Neuron (in vitro differentiated cells): ENCODE data around the gene GALP.
"Not testable (repeated sequence)": the region's sequence is repeated elsewhere in the genome, so short reads cannot be mapped to it uniquely, and the experiment has no call there.

Source experiments
- H2AFZ ChIP-seq: one replicate; pipeline ENCODE4 v1.6.1; 2013; ENCODE audit warnings: low read depth, mild to moderate bottlenecking, inconsistent platforms, low read length, moderate library complexity
- H3K27me3 ChIP-seq: one replicate; pipeline ENCODE4 v1.6.1; 2013; ENCODE audit warnings: low read length; ENCODE audit not compliant: insufficient read depth
- H3K36me3 ChIP-seq: one replicate; pipeline ENCODE4 v1.6.1; 2013; ENCODE audit warnings: low read length; ENCODE audit not compliant: insufficient read depth
- H3K4me1 ChIP-seq: one replicate; pipeline ENCODE4 v1.6.1; 2013; ENCODE audit warnings: low read length; ENCODE audit not compliant: insufficient read depth
- H3K4me3 ChIP-seq: 2 replicates; pipeline ENCODE4 v1.5.1; 2013; ENCODE audit warnings: mild to moderate bottlenecking, low read length, moderate library complexity
- H3K9me3 ChIP-seq: one replicate; pipeline ENCODE4 v1.6.1; 2013; ENCODE audit warnings: low read length

GALP gene

DNA sequence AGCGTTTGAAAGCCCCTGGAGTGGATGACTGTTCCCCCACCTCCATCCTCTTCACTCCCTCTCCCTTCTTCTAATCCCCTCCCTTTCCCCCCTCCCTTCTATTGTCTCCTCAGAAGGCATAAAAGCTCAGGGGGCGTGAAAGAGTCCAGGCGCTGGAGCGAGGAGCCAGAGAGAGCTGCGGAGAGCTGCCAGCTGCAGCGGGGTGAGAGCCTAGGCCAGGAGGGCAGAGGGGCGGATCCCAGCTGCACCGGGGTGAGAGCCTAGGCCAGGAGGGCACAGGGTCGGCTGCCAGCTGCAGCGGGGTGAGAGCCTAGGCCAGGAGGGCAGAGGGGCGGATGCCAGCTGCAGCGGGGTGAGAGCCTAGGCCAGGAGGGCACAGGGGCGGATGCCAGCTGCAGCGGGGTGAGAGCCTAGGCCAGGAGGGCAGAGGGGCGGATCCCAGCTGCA is at the start of gene GALP:
GALP (plus strand) TSS at position 148 of the 447 bp plus-strand sequence. CDS start 1,101 bp downstream, outside the sequence.
- H3K9me3 ChIP-seq, H3K4me3 ChIP-seq, H2AFZ ChIP-seq, H3K36me3 ChIP-seq, H3K27me3 ChIP-seq, H3K4me1 ChIP-seq: not testable (repeated sequence)

DNA sequence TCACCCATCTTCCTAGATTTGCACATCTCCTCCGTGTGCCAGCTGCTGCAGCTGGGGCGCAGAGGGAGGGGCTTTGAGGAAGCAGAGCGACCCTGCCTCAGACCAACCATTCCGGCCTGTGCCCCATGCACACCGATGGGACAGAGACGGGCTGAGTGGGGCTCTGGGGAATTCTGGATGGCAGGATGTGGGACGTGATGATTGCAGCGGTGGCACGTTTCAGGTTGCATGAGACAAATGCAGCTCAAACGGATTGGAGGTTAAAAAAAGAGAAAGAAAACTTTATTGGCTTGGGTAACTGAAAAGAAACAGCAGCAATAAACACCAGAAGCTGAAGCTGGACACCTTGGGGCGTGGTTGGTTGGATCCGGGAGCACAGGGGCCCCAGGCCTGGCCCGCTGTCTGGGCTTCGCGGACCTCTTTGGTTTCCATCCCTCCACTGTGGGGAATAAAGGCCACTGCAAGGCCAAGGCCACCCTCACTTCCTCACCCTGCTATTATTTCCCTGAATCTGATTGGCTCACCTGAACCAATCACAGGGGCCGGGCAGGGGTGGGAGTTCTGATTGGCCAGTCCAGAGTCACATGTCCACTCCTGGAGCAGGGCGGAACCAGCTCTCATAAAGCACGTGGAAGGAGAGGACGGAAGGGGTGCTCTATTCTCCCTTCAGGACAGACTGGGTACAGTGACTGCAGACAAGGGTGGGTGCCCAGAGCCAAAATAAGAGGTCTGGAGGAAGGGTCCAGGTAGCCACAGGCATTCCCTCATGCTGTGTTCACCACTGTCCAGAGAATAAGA is 48.6 kb upstream of the GALP start:
- no peaks in the 10 kb centered on the region for H3K9me3 ChIP-seq
- H3K4me3 ChIP-seq = no peak overlapping the region
- H2AFZ ChIP-seq = no peak overlapping the region
- H3K36me3 ChIP-seq = no peaks in the 10 kb centered on the region
- H3K27me3 ChIP-seq = no peaks in the 10 kb centered on the region
- peaks cover 7% of the 10 kb centered on the region for H3K4me1 ChIP-seq

DNA sequence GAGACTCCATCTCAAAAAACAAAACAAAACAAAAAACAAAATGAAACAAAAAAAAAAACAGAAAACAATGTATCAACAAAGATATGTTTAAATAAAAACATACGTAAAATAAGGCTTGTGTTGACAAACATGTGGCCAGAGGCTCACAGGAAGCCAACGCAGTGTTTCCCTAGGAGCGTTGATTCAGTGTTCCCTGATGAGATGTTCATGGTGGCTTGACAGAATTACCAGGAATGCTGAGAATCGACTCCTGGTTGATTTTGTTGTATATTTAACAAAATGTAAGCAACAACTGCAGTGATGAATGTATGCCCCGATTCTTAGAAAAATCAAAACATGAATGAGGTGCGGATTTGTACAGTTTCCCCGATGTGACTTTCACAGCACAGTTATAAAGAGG is 45.8 kb upstream of the GALP start:
- H3K4me1 ChIP-seq = peaks cover 7% of the 10 kb centered on the region
- H3K27me3 ChIP-seq = no peaks in the 10 kb centered on the region
- no peak overlapping the region for H2AFZ ChIP-seq
- no peaks in the 10 kb centered on the region for H3K36me3 ChIP-seq
- H3K9me3 ChIP-seq = no peaks in the 10 kb centered on the region
- H3K4me3 ChIP-seq = no peak overlapping the region

DNA sequence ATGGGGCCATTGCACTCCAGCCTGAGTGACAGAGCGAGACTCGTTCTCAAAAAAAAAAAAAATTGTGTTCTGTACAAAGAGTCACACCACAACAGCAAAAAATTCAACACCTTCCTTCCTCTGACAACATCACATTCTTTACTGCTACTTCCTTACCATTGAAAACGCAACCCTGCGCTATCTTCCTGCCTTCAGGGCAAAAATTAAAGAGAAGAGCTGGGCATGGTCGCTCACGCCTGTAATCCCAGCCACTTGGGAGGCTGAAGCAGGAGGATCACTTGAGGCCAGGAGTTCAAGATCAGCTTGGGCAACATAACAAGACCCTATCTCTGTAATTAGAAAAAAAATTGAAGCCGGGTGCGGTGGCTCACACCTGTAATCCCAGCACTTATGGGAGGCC is 44.2 kb upstream of the GALP start:
- H3K4me3 ChIP-seq = no peak overlapping the region
- no peak overlapping the region for H2AFZ ChIP-seq
- H3K4me1 ChIP-seq = no peaks in the 10 kb centered on the region
- no peaks in the 10 kb centered on the region for H3K27me3 ChIP-seq
- no peaks in the 10 kb centered on the region for H3K36me3 ChIP-seq
- no peaks in the 10 kb centered on the region for H3K9me3 ChIP-seq

DNA sequence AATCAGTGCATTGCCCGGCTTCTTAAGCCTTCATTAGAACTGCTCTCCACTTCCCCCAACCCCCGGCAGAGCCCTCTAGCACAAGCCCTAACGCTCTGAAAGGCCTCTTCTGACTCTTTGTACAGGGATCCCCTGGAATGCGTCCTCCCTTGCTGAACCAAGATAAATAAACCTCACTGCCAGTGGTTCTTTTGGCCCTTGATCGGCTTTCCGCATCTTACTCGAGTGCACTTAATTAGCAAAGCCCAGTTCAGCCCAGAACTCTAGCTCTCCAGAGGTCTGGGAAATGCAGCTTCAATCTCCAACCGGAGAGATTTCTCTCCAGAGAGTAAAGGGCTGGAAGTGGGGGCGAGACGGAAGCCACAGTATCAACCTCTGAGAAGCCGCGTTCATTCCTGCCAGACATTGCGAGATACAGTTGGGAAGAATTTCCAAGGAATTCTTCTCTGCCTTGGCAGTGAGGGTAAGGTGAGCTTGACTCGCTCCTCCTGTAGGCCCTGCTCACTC is 43.4 kb upstream of the GALP start:
- Histone ChIP-seq H3K9me3 (no peaks in the 10 kb centered on the region), H2AFZ (no peak overlapping the region), H3K36me3 (no peaks in the 10 kb centered on the region), H3K4me1 (no peaks in the 10 kb centered on the region), H3K27me3 (no peaks in the 10 kb centered on the region), H3K4me3 (no peak overlapping the region)

DNA sequence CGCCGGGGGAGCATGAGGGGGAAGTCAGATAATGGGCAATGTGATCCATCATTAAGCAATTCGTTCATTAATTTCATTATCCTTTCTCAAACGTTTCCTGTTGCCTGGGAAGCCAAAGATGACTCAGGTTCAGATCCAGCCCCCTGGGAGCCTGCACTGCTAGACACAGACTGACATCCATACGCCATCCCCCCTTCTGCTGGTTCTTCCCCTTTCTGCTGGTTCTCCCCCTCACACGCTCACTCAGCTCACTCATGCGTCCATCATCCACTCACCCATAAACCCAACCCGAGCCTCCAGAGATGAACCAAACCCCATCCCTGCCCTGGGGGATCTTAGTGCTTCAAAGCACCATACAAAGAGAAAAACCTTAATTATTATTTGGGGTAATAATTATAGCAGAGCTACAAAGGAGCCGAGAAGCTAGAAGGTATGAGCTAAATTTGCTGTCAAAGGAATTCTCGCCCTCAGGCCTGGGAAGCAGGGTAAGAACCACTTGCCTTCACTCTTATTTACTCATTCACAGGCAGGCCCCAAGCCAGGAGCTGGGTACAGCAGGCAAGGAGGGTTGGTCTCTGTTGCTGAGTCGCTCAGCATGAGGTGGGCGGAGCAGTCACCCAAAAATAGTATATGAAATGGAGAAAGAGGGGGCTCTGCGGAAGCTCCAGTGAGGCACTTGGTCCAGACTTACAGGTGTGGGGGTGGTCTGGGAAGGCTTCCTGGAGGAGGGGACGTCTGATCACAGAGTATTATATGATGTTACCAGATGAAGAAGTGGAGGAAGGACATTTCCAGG is 41.8 kb upstream of the GALP start:
- Histone ChIP-seq H3K27me3 (no peaks in the 10 kb centered on the region), H3K4me3 (no peak overlapping the region), H3K36me3 (no peaks in the 10 kb centered on the region), H3K4me1 (no peaks in the 10 kb centered on the region), H3K9me3 (no peaks in the 10 kb centered on the region), H2AFZ (no peak overlapping the region)

DNA sequence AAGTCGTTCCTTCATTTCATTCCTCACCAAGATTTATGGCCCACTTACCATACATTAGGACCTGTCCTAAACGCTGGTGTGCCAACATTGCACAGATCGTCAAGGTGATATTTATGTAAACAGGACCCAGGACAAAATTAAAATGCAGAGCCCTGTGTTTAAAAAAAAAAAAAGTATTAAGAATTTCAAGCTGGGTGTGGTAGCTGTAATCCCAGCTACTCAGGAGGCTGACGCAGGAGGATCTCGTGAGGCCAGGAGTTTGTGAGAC is 41.2 kb upstream of the GALP start:
- no peaks in the 10 kb centered on the region for H3K36me3 ChIP-seq
- H3K4me3 ChIP-seq = no peak overlapping the region
- H3K27me3 ChIP-seq = no peaks in the 10 kb centered on the region
- no peaks in the 10 kb centered on the region for H3K4me1 ChIP-seq
- H2AFZ ChIP-seq = no peak overlapping the region
- no peaks in the 10 kb centered on the region for H3K9me3 ChIP-seq

DNA sequence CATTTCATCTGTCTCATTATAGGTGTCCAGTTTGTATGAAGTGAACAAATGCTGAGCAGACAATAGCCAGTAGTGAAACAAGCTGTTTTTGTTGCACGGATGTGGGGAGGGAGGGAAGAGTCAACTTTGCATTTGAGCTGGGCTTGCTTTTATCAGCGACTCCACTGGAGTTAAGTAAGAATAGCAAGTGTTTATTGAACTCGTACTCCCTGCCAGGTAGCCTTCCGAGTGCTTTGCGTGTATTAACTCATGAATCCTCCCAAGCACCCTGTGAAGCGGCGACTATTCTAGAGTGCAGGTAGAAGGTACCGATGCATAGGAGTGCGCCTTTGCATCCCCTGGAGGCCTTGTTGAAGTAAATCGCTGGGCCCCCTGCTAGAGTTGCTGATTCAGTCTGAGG is 39.4 kb upstream of the GALP start:
- no peaks in the 10 kb centered on the region for H3K9me3 ChIP-seq
- no peak overlapping the region for H3K4me3 ChIP-seq
- H3K4me1 ChIP-seq = no peaks in the 10 kb centered on the region
- no peaks in the 10 kb centered on the region for H3K27me3 ChIP-seq
- peak overlapping the region; percentile 23 for H2AFZ ChIP-seq
- no peaks in the 10 kb centered on the region for H3K36me3 ChIP-seq

DNA sequence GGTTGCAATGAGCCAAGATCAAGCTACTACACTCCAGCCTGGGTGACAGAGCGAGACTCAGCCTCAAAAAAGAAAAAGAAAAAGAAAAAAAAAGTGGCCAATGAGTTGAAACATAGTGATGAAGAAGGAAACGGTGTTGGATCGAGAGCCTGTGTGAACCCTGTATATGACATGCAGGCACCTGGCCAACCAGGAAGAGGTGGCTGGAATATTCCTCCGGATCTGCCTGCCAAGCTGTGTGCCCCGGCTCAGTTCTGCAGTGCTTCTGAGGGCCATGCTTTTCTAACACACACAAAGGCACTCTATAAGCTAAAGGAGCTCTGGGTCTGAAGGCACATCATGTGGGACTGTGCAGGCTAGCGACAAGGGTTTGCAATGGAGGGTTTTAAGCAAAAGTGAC is 38.4 kb upstream of the GALP start:
- no peak overlapping the region for H2AFZ ChIP-seq
- H3K9me3 ChIP-seq = no peaks in the 10 kb centered on the region
- H3K4me1 ChIP-seq = peaks cover 7% of the 10 kb centered on the region
- no peak overlapping the region for H3K4me3 ChIP-seq
- H3K36me3 ChIP-seq = no peaks in the 10 kb centered on the region
- no peaks in the 10 kb centered on the region for H3K27me3 ChIP-seq

DNA sequence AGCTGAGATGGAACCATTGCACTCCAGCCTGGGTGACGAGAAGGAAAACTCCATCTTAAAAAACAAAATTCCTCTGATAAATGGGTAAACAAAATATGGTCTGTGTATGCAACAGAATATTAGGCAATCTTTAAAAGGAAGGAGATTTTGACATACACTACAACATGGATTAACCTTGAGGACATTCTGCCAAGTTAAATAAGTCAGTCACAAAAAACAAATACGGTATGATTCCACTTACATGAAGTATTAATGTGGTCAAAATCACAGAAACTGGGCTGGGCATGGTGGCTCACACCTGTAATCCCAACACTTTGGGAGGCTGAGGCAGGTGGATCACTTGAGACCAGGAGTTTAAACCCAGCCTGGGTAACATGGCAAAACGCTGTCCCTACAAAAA is 37.7 kb upstream of the GALP start:
- no peaks in the 10 kb centered on the region for H3K27me3 ChIP-seq
- no peak overlapping the region for H2AFZ ChIP-seq
- H3K4me1 ChIP-seq = peaks cover 7% of the 10 kb centered on the region
- no peak overlapping the region for H3K4me3 ChIP-seq
- no peaks in the 10 kb centered on the region for H3K36me3 ChIP-seq
- H3K9me3 ChIP-seq = no peaks in the 10 kb centered on the region

DNA sequence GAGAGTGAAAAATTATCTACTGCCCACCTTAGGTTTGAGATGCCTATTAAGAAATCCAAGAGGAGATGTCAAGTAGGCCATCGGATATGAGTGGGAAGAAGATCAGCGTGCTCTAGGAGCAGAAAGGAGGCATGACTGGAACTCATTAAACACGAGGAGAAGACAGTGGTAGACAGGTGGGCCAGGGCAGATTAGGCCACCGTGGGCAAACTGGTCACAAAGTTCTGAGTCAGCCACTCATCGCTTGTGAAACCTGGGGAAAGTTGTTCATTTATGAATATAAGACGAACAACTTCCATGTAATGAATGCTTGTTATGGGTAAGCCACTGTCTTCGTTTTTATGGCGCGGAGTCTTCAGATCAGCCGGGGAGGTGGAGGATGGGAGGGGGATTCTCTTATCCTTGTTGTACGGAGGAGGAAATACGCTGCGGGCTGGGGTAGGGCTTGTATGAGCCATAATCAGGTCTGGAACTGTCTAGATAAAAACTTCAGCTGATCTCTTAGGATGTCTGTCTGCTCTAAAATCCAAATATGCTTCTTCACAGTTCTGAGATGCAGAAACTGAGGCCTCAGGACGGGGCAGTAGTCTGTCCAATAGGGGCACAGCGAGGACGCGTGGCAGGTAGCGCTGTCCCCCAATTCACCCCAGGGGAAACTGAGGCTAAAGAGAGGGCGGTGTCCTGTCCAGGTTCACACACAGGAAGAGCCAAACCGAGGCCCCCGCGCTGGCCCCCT is 35.8 kb upstream of the GALP start:
- Histone ChIP-seq H3K27me3 (no peaks in the 10 kb centered on the region), H3K4me1 (peaks cover 7% of the 10 kb centered on the region), H3K4me3 (peak overlapping the region; percentile 58), H3K36me3 (no peaks in the 10 kb centered on the region), H3K9me3 (no peaks in the 10 kb centered on the region), H2AFZ (peak overlapping the region; percentile 39)

DNA sequence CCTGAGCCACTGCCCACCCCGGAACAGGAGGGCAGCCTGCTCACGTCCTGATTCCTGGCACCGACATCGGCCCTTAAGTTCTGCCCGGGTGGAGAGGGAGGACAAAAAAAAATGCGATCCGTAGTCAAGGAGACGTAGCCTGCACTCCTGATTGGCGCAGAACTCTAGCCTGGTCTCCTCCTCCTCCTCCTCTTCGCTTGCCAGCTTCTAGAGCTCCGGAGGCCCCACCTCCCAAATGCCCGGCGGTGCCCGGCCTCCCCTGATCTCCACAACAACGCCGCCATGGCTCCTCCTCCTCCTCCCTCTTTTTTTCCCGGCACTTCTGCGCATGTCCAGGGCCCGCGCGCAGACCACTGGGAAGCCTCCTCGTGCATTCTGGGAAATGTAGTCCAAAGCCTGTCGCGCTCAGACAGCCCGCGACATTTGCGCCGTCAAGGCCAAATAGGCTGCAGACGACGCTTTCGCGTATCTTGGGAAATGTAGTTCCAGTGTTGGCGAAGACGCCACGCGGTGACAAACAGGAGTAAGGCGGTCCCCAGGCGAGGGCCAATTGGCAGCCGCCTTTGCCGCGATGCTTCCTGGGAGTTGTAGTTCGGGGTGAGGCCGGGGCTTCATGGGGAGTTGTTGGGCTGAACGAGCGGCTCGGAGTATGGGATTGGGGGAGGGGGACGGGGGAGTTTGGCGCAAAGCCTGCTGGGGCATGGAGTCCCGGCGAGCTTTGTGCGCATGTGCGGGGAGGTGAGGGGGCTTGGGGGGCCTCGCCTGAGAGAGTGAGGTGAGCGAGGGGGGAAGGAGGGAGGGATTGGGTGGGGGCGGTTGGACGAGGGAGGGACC is 35.0 kb upstream of the GALP start, which contains the start of gene ZNF444:
ZNF444 (plus strand) TSS at position 705 of the 834 bp plus-strand sequence. CDS start 5,625 bp downstream, outside the sequence.
- Histone ChIP-seq H3K36me3 (no peaks in the 10 kb centered on the region), H3K9me3 (no peaks in the 10 kb centered on the region)

More for the DNA sequence above, 35.0 kb upstream of the GALP start, which contains the start of gene ZNF444:
- H2AFZ ChIP-seq = peak within 1 kb of the TSS; percentile 39
- H3K4me1 ChIP-seq = peaks cover 7% of the 10 kb centered on the region
- peak within 1 kb of the TSS; percentile 58 for H3K4me3 ChIP-seq
- H3K27me3 ChIP-seq = no peaks in the 10 kb centered on the region
